K562 (cell line): Measurements from ENCODE around the gene SLC25A45. TPM values are rescaled to one million over a fixed set of nuclear protein-coding genes. Genes with fewer than 3 reads are reported as not detected.

ENCODE experiments used
- ARID2 ChIP-seq: fragments of 450-650 bp; IDR thresholded peaks from 2 replicates; pipeline ENCODE4 v1.6.1; 2017; ENCODE audit warnings: antibody characterized with exemption, mild to moderate bottlenecking
- ATF1 ChIP-seq, 2 experiments: fragments of 450-650 bp in 1 of 2; IDR thresholded peaks; 2 replicates each; pipeline ENCODE4 v1.6.1; 2016; ENCODE audit warnings: missing compliant biosample characterization in 1 of 2, missing genetic modification characterization in 1 of 2
- BRF2 ChIP-seq: IDR thresholded peaks from 3 replicates; pipeline ENCODE4 v1.6.1; 2011; ENCODE audit warnings: borderline replicate concordance, mild to moderate bottlenecking; ENCODE audit not compliant: insufficient read length, insufficient read depth
- CHCHD3 ChIP-seq: fragments of 250-450 bp; sonication (Bioruptor Pico); IDR thresholded peaks from 2 replicates; pipeline ENCODE4 v2.1.2; 2022; ENCODE audit warnings: mild to moderate bottlenecking
- E2F4 ChIP-seq: sonication (generic); formaldehyde crosslinking; IDR thresholded peaks from 2 replicates; pipeline ENCODE4 v1.8.0; 2022; ENCODE audit warnings: mild to moderate bottlenecking, low read depth, missing genetic modification reagents
- HDGF ChIP-seq: fragments of 450-650 bp; IDR thresholded peaks from 2 replicates; pipeline ENCODE4 v1.6.1; 2016
- MAX ChIP-seq: sonication (generic); formaldehyde crosslinking; IDR thresholded peaks from 2 replicates; pipeline ENCODE4 v1.9.0; 2022; ENCODE audit warnings: mild to moderate bottlenecking, missing genetic modification reagents
- MBD1 ChIP-seq: fragments of 250-450 bp; sonication (Bioruptor Pico); IDR thresholded peaks from 2 replicates; pipeline ENCODE4 v1.8.0; 2022; ENCODE audit warnings: inconsistent platforms
- MTA1 ChIP-seq: fragments of 450-650 bp; IDR thresholded peaks from 2 replicates; pipeline ENCODE4 v1.6.1; 2017; ENCODE audit warnings: borderline replicate concordance
- MXI1 ChIP-seq: IDR thresholded peaks from 2 replicates; pipeline ENCODE4 v1.6.1; 2011; ENCODE audit warnings: low read depth, mild to moderate bottlenecking, improper control_type of control experiment, low read length
- NCOR1 ChIP-seq: fragments of 450-650 bp; IDR thresholded peaks from 2 replicates; pipeline ENCODE4 v1.6.1; 2016; ENCODE audit warnings: mild to moderate bottlenecking, moderate library complexity
- POLR2A ChIP-seq: fragments of 450-650 bp; conservative IDR thresholded peaks from 2 replicates; pipeline ENCODE4 v1.6.1; 2016
- POLR2G ChIP-seq: fragments of 200-400 bp; formaldehyde crosslinking; IDR thresholded peaks from 2 replicates; pipeline ENCODE4 v1.6.1; 2017; ENCODE audit warnings: low read depth, mild to moderate bottlenecking, antibody characterized with exemption, low read length, moderate library complexity
- PREB ChIP-seq: sonication (generic); formaldehyde crosslinking; IDR thresholded peaks from 2 replicates; pipeline ENCODE4 v1.8.1; 2023; ENCODE audit warnings: mild to moderate bottlenecking, missing genetic modification reagents
- RCOR1 ChIP-seq, 2 experiments: IDR thresholded peaks; 2 replicates each; pipeline ENCODE4 v1.6.1; 2012; ENCODE audit warnings: low read depth in 2 of 2, low read length in 2 of 2, borderline replicate concordance in 1 of 2, improper control_type of control experiment in 1 of 2
- SP1 ChIP-seq: sonication (generic); formaldehyde crosslinking; IDR thresholded peaks from 2 replicates; pipeline ENCODE4 v1.8.1; 2022; ENCODE audit warnings: mild to moderate bottlenecking, missing genetic modification reagents
- STAG1 ChIP-seq: sonication (generic); formaldehyde crosslinking; IDR thresholded peaks from 2 replicates; pipeline ENCODE4 v1.5.0; 2020; ENCODE audit warnings: missing genetic modification reagents, borderline replicate concordance
- UBTF ChIP-seq, 2 experiments: IDR thresholded peaks; 2 replicates each; pipeline ENCODE4 v1.6.1; 2012; ENCODE audit warnings: improper control_type of control experiment in 2 of 2, low read depth in 2 of 2, low read length in 2 of 2, borderline replicate concordance in 1 of 2
- XRCC4 ChIP-seq: IDR thresholded peaks from one replicate; pipeline ENCODE4 v1.6.1; 2011; ENCODE audit not compliant: insufficient read depth, insufficient read length; ENCODE audit errors: extremely low read depth
- polyA plus RNA-seq, 8 experiments: library from polyadenylated mRNA; depleted of rRNA in 4 of 8; stranded (reverse) in 5 of 8; unstranded in 3 of 8; fragments of >200 nt; fragmentation: Nextera tagmentation in 2 of 8; fragmentation: Illumina TruSeq in 1 of 8; extraction: Ambion mirVana in 2 of 8; extraction: Trizol in 1 of 8; gene quantifications; 2 replicates each; pipeline versions ENCODE4 v1.2.1 to v1.2.3, GENCODE V29; 2011 to 2014; ENCODE audit warnings: inconsistent platforms in 1 of 8, missing spikeins in 1 of 8
- total RNA-seq, 7 experiments: library from RNA; depleted of rRNA in 6 of 7; stranded (reverse); fragments of >200 nt in 6 of 7; fragmentation: Illumina TruSeq in 2 of 7; extraction: Trizol in 2 of 7; gene quantifications; 2 replicates each; pipeline versions ENCODE4 v1.2.1 to v1.2.3, GENCODE V29; 2011 to 2021; ENCODE audit warnings: low replicate concordance in 1 of 7

The SLC25A45 gene
- total and polyA plus RNA-seq, 9 of the 15 experiments (the other 6 are each of a cell fraction or from before 2014, with no cell fraction given) = 0.15 to 2.3 (median 0.68) TPM

GRCh38 chr11:65426839-65427690, 44.6 kb upstream of the SLC25A45 start (continued):
- peak; percentile 80 for TF ChIP-seq POLR2G
- no peak for TF ChIP-seq MBD1 (CRISPR knock-in tag)
- TF ChIP-seq CHCHD3 (CRISPR knock-in tag) = peak; percentile 80; the same call in 1 of the 2 replicates
- TF ChIP-seq UBTF (IDR thresholded peaks at IDR 0.05; ENCODE audit: borderline replicate concordance in 1 of 2, low read depth in 2 of 2, low read length in 2 of 2) = no peak
- TF ChIP-seq XRCC4 = no peak
- TF ChIP-seq ATF1 (CRISPR knock-in tag; IDR thresholded peaks at IDR 0.05) = no peak
- TF ChIP-seq ATF1 (tag; IDR thresholded peaks at IDR 0.05) = no peak
- TF ChIP-seq ARID2 = no peak
- peak; percentile 72 for TF ChIP-seq MAX (CRISPR knock-in tag)
- TF ChIP-seq PREB (CRISPR knock-in tag) = no peak
- TF ChIP-seq HDGF = peak; percentile 69; the same call in 1 of the 2 replicates
- TF ChIP-seq SP1 (CRISPR knock-in tag) = peak; percentile 89
- TF ChIP-seq MTA1 = no peak
- peak; percentile 48; the same call in 1 of the 2 replicates for TF ChIP-seq E2F4
- no peak for TF ChIP-seq NCOR1
- TF ChIP-seq MXI1 = peak; percentile 80
- TF ChIP-seq RCOR1 (IDR thresholded peaks at IDR 0.05; ENCODE audit: borderline replicate concordance in 1 of 2, low read depth in 2 of 2, low read length in 2 of 2) = no peak
- TF ChIP-seq STAG1 (CRISPR knock-in tag) = no peak
- no peak for TF ChIP-seq BRF2
- peak; percentile 94 for TF ChIP-seq POLR2A
